Stimulated activated CD8-positive, alpha-beta memory T cell treated with anti-CD3 and anti-CD28 coated beads, Interleukin-2, amount 100 ng/mL, for 1 hour (primary cell): ENCODE measurements around the gene DMD.
"Not testable (repeated sequence)": the region's sequence is repeated elsewhere in the genome, so short reads cannot be mapped to it uniquely, and the experiment has no call there.

Experiments
- DNase-seq, 2 donors: peaks; one replicate each; pipeline ENCODE4 v3.0.0-alpha.2; 2020; ENCODE audit warnings: low read depth in 2 of 2

DMD gene

DNA sequence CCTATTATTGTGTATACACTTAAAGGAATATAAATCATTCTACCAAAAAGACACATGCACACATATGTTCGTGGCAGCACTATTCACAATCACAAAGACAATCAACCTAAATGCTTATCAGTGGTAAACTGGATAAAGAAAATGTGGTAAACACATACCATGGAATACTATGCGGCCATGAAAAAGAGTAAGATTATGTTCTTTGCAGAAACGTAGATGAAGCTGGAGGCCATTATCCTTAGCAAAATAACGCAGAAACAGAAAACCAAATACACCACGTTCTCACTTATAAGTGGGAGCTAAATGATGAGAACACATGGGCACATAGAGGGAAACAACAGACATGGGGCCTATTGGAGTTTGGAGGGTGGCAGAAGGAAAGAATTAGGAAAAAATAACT is 593.2 kb downstream of the DMD start:
- no peak for DNase-seq

DNA sequence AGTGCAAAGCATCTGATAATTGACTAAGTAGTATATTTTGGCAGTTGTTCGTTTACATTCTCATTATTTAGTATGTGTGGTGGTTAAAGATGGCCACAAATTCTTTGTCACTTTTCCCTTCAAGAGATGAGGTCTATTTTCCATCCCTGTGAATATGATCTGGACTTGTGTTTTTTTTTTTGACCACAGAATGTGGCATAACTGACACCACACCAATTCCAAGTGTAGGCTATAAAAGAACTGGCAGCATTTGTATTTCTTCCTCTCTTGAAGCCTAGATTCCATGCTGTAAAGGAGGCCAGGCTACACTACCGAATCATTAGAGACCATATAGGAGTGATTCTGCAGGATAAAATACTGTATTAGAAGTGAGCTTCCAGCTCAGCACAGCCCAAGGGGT is 596.6 kb downstream of the DMD start:
- no peak for DNase-seq

DNA sequence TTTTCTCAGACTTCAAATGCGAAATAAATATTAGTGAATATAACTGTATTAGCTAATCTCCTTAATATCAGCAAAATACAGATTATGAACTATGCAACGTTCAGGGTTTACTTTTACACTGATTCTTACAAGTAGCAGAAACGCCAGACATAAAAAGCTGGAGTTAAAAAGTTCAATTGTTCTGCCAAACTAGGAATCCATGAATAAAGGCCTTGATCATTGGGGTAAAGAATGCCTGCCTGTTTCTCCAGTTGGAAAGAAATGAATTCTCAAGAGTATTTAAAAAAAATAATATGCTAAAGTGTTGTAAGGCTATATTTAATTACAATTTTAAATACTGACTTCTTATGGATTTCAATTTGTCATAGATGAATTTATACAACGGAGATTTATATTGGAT is 612.2 kb downstream of the DMD start:
- no peak for DNase-seq

DNA sequence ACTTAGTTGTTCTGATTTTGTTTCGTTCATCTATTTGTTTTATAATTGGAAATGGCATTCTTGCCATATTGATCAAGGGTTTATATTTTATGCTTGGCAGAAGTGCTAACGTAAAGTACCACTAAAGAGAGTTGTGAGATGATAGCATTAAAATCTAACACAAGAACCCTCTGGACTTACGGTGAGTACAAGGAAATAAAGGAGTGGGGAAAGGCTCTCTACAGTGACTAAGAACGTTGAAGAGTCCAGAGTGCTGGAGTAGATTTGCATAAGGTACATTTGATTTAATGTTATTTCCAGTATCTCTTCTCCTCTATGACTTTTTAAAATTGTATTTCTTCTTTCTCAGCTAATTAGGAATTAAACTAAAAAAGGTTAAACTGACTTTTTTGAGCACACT is 612.6 kb downstream of the DMD start:
- no peak for DNase-seq

DNA sequence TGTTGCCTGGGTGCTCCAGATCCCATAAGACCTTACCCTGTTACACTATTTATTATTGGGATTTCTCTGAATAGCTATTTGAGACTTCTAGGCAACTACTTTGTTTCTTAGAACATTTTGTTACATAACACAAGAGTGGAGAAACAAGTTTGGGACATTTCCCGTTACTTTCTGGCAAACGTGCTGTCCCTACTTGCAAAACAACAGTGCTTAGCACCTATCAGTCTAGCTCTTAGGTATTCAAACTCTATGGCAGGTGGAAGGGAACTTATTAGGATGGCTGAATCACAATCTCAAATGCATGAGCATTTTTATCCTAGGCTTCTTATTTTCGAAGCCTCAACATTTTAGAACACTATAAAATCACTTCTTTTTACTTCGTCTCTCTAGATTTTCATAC is 613.6 kb downstream of the DMD start:
- DNase-seq = no peak

DNA sequence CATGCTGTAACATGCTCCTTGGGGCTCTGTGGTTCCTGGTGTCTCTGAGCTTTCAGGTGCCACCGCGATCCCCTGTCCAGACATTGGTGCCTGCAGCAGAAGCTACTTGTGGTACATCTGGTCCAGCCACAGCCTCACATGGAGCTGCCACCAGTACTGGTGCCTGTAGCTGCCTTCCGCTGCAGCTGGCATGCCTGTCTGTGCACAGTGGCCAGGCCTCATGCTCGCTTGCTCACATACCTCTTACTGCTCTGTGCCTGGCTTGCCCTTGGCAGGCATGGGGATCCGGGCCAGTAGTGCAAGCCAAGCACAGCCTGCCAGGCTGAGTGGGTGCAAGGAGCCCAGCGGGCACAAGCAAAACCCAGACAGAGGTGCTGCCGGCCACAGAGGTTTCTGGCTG is 618.6 kb downstream of the DMD start:
- no peak for DNase-seq

DNA sequence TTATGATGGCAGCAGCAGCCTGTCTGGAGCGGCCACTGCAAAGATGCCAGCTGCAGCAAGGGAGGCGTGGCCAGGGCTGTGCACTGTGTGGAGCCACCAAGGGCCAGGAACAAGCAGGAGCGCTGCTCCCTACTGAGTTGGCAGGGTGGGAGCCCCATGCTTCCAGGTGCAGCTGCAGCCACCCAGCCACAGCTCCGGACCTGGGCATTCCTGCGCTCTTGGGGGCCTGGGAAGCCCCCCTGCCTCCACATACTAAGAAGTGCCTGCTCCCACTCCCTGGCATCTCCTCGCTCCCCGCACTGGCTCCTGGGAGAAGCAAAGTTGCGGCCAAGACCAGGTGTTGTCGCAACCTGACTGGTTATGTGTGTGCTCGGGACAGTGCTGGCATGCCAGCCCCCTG is 619.8 kb downstream of the DMD start:
- no peak for DNase-seq

DNA sequence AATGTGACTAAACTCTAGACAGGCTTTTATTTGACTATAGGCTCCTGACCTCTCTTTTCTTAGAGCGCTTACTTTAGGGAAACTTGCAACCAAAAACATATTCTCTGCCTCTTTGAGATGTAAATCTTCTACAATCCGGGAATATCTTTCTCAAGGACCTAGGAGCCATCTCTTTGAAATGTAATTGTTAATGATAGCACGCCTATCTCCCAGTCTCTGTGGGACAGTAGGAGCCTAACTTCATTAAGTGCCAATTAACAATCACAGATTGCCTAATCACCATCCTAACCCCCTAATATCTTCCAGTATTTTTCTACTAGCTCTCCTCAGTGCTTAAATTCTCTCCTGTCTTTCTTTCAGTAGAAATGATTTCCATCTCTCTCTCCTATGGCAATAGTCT is 628.6 kb downstream of the DMD start:
- DNase-seq = no peak

DNA sequence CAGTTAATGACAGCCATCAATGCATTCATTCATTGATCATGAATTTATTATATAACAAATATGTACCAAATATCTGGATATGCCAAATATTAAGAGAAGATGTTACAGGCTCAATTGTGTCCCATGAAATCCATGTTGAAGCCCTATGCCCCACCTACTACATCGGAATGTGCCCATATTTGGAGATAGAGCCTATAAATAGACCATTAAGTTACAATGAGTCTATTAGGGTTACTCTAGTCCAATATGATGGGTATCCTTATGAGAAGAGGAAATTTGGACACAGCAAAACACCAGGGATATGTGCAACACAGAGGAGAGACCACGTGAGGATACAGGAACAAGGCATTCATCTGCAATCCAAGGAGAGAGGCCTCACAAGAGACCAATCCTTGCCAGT is 634.5 kb downstream of the DMD start:
- no peak for DNase-seq

DNA sequence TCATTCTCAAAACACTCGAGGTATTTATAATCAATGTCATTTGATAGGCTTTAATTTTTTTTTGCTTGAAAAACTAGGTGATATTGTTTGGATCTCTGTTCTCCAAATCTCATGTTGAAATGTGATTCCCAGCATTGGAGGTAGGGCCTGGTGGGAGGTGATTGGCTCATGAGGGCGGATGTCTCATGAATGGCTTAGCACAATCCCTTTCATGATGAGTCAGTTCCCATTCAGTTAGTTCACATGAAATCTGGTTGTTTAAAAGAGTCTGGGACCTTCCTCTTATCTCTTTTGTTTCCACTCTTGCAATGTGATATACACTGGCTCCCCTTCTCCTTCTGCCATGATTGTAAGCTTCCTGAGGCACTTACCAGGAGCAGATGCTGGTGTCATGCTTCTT is 638.7 kb downstream of the DMD start:
- DNase-seq = no peak

DNA sequence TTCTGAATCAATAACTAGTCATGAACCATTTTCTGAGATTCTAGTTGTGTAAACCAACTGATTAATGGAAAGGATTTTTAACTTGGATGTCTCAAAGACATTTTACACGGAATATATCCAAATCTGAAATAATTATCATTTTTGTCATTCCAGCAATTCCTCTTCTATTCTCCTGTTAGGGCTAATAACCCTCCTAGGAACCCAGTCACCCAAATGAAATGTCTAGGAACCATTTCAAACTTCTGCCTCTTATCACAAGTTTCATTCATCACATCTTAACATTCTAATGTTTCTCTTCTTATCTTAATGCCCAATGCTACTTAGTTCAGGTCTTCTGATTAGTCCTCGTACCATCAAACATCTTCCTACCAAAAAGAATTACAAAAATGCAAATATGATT is 639.8 kb downstream of the DMD start:
- no peak for DNase-seq

DNA sequence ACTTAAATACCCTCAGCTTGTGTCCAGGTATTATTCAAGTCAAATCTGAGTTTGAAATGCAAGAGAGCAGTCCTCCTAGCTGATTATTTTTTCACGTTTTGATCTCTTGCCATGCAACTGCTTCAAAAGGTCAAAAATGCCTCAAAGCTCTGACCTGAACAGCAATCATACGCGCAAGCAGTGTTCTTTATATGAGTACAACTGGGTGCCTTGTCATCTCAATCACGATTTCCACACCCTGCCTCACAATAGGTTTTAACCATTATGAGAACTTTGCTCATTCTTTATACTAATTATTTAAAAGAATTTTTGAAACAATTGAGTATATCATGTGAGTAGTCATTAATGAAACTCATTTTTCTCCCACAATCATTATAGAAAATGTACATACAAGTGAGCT is 649.1 kb downstream of the DMD start:
- DNase-seq = no peak

DNA sequence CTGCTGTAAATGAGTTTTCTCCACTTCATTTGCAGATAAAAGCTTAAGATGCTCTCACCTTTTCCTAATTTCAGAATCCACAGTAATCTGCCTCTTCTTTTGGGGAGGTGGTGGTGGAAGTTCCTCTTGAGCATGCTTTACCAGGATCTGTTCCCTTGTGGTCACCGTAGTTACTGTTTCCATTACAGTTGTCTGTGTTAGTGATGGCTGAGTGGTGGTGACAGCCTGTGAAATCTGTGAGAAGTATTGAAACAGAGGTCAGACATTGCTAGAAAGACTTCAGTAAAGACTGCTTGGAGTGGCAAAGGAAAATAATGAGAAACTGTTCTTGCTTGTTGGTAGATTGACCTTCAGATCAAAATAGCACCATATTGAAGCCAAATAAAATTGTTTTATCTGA is 666.2 kb downstream of the DMD start:
- DNase-seq = no peak

DNA sequence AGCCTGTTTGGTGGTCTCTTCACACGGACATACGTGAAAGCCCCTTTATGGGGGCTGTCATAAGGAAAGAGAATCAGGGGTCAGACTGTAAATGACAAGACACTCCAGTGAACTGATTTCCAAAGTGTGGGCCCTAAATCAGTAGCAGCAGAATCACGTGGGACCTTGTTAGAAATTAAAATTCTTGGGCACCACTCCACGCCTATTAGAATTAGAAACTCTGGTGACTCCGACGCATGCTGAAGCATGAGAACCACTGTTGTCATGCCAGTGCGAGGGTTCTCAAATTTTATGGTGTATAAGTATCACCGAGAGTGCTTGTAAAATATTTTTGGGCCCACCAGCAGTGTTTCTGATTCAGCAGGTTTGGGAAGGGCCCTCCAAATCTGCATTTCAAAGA is 672.8 kb downstream of the DMD start:
- DNase-seq = no peak

DNA sequence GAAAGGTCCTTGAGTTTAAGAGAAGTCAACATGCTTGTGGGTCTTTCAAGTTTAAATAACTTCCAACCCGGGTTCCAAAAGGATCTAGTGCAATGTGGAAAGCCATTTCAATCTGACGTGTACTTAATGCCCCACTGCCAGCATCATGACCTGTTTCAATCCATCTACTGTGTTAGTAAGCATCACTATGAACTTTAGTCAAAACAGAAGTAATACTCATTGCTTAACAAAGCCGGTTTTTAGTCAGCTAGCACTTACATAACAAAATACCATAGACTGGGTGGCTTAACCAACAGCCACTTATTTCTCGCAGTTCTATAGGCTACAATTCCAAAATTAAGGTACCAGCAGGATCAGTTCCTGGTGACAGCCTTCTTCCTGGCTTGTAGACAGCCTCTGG is 677.5 kb downstream of the DMD start:
- DNase-seq = no peak

DNA sequence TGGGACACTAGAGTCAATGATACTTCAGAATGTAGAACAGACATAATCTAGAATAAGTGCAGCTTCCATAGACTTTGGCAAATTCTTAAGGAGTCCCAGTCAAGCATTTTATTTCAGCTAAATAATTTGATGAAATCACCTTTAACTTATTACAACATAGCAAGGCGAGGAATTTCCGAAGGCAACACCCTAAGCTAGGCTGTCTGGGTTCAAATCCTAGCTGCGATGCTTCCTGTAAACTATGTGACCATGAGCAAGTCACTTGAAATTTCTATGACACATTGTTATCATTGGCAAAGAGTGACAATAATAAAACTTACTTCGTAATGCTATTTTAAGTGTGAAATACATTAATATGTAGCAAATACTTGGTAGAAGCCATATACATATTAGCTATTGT is 679.1 kb downstream of the DMD start:
- DNase-seq = no peak

DNA sequence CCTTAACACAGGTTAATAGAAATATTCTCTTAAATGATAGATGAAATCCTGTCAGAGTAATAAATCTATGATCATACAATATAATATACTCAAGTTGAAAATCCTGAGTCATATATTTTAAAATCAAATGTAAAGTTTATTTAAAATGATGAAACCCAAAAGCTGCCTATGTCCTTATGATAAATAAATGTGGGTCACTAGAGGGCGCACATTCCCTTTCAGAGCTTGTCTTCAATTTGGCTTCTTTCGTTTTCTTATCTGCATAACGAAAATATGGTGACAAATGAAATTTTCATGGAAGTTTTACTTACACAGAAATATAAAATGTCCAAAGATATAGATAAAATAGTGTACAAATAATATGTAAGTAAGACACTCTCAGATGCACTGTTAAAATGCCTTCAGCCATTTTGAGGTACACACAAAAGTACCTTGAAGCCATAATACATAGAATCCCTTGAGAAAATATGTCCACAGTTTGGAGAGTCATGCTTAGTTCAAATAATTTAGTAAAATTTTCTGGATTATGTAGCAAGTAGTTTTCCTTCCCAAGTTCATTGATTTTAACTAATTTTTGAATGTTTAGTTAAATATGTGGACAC is 680.4 kb downstream of the DMD start:
- DNase-seq = no peak

DNA sequence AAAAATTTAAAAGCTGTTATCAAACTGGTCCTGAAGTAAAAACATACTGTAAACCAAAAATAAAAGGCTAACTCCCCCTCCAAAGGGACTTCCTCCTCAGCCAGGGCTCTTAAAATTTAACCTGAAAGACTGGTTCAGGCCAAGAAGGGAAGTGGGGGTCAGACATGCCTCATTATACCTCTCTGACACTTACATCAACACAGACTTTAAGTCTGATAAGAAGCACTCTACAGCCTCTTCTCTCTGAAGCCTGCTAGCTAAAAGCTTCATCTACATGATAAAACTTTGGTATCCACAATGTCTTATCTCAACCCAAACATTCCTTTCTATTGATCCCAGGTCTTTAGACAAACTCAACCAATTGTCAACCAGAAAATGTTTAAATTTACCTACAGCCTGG is 682.9 kb downstream of the DMD start:
- not testable (repeated sequence) for DNase-seq

DNA sequence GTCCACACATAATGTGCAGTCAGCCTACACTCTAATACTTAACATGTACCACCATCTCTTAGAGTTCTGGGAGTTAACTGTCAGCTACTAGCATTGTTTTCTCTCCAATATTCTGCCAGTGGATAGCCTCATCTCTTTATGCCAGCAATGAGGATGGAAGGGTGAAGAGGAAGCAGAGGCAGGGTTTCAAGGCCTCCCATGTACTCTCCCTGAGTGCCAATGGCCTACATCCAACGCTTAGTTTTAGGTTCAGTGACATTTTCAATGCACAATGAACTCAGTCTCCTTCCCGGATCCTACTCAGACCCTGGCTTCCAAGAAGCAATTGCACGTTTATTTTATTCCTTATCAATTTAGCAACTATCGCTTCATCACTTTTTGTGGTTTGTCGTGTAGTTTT is 686.1 kb downstream of the DMD start:
- no peak for DNase-seq

DNA sequence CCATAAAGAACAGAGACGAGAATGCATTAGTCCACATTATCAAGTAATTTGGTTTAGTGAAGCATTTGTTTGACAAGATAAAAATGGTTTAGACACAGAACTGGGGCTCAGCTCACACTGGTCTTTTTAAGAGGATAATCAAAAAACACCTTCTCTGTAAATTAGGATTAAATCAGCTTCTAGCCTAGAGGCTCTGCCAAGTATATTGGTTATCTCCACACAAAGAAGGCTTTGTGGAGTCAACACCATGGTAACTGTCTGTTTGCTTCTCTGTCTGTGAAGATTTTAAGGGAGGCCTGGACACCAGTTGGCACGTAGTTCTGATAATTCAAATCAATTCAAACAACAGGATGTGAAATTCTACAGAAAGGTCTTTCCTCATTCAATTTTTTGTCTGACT is 687.0 kb downstream of the DMD start:
- DNase-seq = no peak

DNA sequence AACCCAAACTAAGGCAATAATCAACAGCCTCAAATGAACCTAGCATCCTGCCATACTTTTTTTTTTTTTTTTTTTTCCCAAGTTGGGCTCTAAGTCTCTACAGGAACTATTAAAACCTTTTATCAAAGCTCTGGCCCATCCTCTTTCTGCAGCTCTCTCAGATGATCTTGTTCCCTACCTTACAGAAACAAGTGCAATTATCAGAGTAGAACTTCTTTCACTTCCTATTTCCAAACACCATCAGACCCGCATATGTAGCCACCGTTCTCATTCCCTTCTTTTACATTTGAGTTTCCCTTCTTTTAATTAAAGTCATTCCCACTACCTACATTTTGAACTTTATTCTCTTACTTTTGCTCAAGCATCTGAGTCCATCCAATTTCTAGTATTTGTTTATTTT is 690.6 kb downstream of the DMD start:
- DNase-seq = no peak

DNA sequence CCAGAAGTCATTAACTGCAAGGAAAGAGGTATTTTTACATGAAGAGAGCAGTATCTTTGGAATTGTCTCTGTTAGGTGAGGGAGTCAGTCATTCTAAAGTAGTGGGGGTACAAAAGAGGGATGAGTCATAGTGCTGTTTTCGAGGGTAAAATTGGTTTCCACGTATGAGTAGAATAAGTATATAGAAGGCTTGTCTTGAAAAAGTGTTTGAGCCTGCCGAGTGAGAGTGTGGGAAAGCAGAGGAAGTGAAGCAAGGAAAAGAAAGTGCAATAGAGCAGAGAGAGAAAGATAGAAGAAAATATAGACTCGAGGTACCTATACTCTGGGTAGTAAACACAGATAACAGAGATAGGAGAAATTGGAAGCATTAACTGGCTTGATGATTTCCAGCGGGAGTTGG is 696.4 kb downstream of the DMD start:
- no peak for DNase-seq

DNA sequence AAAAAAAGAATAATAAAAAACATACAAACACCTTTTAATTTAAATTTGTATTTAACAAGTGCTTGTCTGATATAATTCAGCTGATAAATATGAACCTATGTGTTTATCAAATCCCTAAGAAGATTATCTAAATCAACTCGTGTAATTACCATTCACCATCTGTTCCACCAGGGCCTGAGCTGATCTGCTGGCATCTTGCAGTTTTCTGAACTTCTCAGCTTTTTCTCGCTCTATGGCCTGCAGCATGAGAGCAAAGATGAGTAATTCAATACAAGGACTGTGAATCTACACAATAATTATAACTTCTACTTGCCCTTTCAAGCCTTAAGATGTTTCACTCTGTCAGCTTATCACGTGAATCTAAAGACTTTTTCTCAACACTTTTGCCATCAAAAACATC is 709.7 kb downstream of the DMD start:
- no peak for DNase-seq

DNA sequence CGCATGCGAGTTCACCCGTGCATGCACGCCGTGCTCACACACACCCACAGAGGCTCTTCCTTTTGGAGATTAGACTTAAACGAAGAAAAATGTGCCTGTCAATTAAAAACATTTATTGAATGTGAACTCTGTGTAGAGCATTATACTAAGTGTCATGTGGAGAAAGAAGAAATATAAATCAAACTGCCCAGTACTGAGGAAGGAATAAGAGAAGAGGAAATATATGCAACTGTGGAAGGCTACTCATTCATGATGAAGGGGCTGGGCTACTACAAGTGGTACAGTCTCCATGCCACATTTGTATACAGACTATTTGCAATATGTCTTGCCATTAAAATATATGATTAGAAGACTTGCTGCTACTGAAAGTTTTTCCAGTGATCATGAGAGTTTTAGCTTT is 714.7 kb downstream of the DMD start:
- no peak for DNase-seq

DNA sequence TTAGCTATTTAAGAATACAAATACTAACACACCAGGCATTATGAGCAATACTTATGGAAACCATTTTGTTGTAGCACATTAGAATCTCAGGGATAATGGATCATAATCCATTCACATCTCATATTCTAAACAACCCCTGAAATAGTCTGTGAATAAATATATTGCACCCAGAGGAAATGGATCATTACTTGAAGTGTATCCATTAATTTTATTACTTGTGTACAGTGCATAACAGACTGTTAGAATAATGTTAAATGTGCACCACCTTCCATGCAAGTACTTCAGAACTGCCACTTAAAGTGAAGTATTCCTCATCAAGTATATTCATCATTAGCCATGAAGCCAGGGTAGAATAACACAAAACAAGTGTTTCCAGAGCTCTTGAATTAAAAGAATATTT is 715.5 kb downstream of the DMD start:
- DNase-seq = no peak
